ENCODE results near the gene PSEN2.

Gene PSEN2

DNA sequence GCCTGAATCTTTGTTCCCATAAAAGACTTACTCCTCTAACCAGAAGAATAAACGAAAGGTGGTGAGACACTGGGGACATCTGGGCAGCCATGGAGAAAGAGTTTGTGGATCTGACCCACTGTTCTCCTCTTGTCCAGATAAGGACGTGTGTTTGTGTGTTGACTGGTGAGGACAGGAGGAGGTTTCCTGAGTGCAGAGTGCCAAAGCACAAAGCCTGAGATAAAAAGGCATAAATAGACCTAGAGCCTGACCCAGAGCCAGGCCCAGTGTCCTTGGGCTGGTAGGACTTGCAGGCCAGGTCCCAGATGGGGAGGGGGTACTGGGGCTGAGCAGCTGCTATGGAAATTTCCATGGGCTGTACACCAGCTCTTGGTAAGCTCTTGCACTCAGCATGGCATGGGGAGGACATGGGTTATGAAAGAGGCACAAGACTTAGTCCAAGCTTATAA, 50.1 kb downstream of the PSEN2 start:
- no peak for TF ChIP-seq YY1 (IDR thresholded peaks at IDR 0.05; ENCODE audit: low read depth)
- no peak for TF ChIP-seq CREB1 (IDR thresholded peaks at IDR 0.05; ENCODE audit: low read depth)
- no peak for TF ChIP-seq CEBPB (IDR thresholded peaks at IDR 0.05)
- no peak for TF ChIP-seq TCF12 (IDR thresholded peaks at IDR 0.05; ENCODE audit: low read depth)
- TF ChIP-seq TEAD4 (IDR thresholded peaks at IDR 0.05): no peak
- no peak for TF ChIP-seq FOXM1 (IDR thresholded peaks at IDR 0.05; ENCODE audit: borderline replicate concordance, low read depth)
- no peak for TF ChIP-seq EP300 (IDR thresholded peaks at IDR 0.05; ENCODE audit: borderline replicate concordance)
- TF ChIP-seq EGR1 (IDR thresholded peaks at IDR 0.05): no peak
- no peak for TF ChIP-seq NFIC (IDR thresholded peaks at IDR 0.05)
- no peak for TF ChIP-seq TAF1 (IDR thresholded peaks at IDR 0.05; ENCODE audit: low read depth)
- TF ChIP-seq, protein P1, sequence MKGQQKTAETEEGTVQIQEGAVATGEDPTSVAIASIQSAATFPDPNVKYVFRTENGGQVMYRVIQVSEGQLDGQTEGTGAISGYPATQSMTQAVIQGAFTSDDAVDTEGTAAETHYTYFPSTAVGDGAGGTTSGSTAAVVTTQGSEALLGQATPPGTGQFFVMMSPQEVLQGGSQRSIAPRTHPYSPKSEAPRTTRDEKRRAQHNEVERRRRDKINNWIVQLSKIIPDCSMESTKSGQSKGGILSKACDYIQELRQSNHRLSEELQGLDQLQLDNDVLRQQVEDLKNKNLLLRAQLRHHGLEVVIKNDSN (IDR thresholded peaks at IDR 0.05): no peak
- TF ChIP-seq, protein P2, sequence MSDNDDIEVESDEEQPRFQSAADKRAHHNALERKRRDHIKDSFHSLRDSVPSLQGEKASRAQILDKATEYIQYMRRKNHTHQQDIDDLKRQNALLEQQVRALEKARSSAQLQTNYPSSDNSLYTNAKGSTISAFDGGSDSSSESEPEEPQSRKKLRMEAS (IDR thresholded peaks at IDR 0.05): no peak

DNA sequence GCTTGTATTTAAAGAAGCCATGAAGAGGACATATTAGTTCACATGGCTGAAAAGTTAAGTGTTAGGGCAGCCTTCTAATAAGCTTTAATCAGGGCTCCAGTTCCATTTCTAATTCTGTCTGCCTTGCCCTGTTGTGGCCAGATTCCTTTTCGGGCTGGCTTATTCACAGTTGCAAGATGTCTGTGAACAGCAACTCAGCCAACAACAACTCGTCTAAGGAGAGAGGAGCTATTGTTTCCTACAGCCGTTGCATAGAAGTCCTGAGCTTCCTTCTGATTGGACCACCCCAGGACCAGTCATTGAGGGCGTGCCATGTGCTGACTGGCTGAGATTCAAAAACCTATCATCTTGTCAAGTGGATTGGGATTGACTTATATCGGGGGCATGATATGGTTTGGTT, 51.1 kb downstream of the PSEN2 start:
- no peak for TF ChIP-seq TCF12 (IDR thresholded peaks at IDR 0.05; ENCODE audit: low read depth)
- TF ChIP-seq, protein P1 (IDR thresholded peaks at IDR 0.05): no peak
- no peak for TF ChIP-seq CREB1 (IDR thresholded peaks at IDR 0.05; ENCODE audit: low read depth)
- no peak for TF ChIP-seq EP300 (IDR thresholded peaks at IDR 0.05; ENCODE audit: borderline replicate concordance)
- TF ChIP-seq TAF1 (IDR thresholded peaks at IDR 0.05; ENCODE audit: low read depth): no peak
- TF ChIP-seq, protein P3, sequence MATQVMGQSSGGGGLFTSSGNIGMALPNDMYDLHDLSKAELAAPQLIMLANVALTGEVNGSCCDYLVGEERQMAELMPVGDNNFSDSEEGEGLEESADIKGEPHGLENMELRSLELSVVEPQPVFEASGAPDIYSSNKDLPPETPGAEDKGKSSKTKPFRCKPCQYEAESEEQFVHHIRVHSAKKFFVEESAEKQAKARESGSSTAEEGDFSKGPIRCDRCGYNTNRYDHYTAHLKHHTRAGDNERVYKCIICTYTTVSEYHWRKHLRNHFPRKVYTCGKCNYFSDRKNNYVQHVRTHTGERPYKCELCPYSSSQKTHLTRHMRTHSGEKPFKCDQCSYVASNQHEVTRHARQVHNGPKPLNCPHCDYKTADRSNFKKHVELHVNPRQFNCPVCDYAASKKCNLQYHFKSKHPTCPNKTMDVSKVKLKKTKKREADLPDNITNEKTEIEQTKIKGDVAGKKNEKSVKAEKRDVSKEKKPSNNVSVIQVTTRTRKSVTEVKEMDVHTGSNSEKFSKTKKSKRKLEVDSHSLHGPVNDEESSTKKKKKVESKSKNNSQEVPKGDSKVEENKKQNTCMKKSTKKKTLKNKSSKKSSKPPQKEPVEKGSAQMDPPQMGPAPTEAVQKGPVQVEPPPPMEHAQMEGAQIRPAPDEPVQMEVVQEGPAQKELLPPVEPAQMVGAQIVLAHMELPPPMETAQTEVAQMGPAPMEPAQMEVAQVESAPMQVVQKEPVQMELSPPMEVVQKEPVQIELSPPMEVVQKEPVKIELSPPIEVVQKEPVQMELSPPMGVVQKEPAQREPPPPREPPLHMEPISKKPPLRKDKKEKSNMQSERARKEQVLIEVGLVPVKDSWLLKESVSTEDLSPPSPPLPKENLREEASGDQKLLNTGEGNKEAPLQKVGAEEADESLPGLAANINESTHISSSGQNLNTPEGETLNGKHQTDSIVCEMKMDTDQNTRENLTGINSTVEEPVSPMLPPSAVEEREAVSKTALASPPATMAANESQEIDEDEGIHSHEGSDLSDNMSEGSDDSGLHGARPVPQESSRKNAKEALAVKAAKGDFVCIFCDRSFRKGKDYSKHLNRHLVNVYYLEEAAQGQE (IDR thresholded peaks at IDR 0.05; ENCODE audit: low read depth): no peak
- TF ChIP-seq TEAD4 (IDR thresholded peaks at IDR 0.05): no peak
- TF ChIP-seq, protein P2 (IDR thresholded peaks at IDR 0.05): no peak
- no peak for TF ChIP-seq ZBTB7A (IDR thresholded peaks at IDR 0.05; ENCODE audit: low read depth)
- no peak for TF ChIP-seq YY1 (IDR thresholded peaks at IDR 0.05; ENCODE audit: low read depth)

DNA sequence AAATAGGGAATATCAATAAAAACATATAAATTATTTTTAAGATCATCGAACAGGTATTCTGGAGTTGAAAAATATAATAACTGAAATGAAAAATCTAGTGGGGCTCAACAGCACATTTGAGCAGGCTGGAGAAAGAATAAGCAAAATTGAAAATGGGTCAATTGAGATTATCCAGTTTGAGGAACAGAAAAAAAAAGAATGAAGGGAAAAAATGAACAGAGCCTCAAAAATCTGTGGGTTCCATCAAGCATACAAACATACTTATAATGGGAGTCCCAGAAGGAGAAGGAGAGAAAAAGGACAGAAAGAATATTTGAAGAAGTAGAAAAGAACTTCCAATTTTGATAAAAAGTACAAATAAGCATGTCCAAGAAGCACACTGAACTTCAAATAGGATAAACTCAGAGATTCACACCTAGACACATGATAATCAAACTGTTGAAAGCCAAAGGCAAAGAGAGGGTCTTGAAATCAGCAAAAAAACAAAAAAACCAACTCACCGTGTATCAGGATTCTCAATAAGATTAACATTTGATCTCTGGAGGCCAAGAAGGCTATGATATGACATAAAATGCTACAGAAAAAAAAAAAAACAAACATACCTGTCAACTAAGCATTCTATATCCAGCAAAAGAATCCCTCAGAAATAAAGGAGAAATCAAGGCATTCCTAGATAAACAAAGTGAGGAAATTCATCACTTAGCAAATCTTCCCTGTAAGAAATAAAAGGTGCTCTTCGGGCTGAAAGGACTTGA, 64.2 kb downstream of the PSEN2 start:
- no peak for TF ChIP-seq EGR1 (IDR thresholded peaks at IDR 0.05)

DNA sequence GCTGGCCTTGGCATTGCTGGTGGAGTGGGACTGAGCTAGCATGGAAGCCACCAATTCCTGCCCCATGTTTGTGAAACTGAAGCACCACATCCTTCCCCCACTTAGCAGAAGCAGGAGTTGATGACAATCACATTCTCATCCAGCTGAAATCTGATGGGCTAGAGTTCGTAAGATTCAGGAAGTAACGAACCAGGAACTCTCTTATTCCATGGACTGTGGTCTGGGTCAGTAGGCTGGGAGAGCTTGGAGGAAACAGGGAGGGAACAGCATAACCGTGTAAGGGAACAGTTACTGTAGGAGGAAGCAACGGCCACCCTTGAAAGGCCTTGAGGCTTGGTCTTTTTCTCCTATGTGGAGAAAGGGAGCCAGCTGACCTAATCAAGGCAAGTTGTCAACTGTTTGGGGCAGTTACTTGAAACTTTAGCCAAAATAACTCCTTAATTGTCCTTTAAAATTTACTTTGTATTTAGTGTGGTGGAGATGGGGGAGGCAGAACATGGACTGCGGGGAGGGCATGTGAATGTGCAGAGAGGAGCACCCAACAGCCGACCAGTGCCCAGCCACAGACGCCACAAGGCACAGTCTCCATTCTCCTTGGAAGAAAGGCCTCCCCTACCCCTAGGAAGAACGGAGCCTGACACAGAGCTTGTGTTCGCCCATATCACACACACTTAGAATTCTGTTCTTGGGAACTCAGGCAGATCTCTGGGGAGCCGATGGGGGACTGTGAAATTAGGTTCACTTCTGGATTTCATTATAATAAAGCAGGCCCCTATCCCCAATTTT, 67.7 kb downstream of the PSEN2 start:
- TF ChIP-seq, protein P1 (IDR thresholded peaks at IDR 0.05): no peak
- TF ChIP-seq RAD21 (IDR thresholded peaks at IDR 0.05; ENCODE audit: low read depth): no peak
- no peak for TF ChIP-seq TEAD4 (IDR thresholded peaks at IDR 0.05)
- TF ChIP-seq FOXM1 (IDR thresholded peaks at IDR 0.05; ENCODE audit: borderline replicate concordance, low read depth): no peak
- no peak for TF ChIP-seq YY1 (IDR thresholded peaks at IDR 0.05; ENCODE audit: low read depth)
- no peak for TF ChIP-seq CEBPB (IDR thresholded peaks at IDR 0.05)
- TF ChIP-seq TCF12 (IDR thresholded peaks at IDR 0.05; ENCODE audit: low read depth): no peak
- no peak for TF ChIP-seq NFIC (IDR thresholded peaks at IDR 0.05)
- no peak for TF ChIP-seq EGR1 (IDR thresholded peaks at IDR 0.05)
- TF ChIP-seq EP300 (IDR thresholded peaks at IDR 0.05; ENCODE audit: borderline replicate concordance): no peak
- TF ChIP-seq CREB1 (IDR thresholded peaks at IDR 0.05; ENCODE audit: low read depth): no peak
- no peak for TF ChIP-seq ZBTB7A (IDR thresholded peaks at IDR 0.05; ENCODE audit: low read depth)
- TF ChIP-seq, protein P3 (IDR thresholded peaks at IDR 0.05; ENCODE audit: low read depth): no peak

DNA sequence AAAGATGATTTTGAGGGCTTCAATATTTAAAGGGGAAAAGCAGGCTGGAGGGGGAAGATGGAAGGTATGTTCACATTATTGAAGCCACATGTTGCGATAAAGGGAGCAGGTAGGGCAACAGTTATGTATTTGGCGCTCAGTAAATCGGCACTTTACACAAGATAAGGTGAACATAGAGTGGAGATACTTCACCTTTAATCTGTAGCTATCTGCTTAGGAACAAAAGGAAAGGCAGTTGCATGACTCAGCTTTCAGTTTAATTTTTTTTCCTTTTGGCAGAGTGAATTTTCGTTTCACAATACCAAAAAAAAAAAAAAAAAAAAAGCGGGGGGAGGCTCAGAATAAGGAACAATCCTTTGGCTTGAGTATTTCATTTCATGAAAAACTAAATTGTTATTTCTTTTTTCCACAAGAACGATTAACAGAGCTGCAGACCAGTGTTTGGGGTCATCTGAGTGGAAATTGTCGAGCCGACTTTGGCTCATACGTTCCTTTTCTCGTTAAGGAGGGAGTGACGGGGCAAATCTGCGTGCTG, 68.6 kb downstream of the PSEN2 start:
- TF ChIP-seq RAD21 (IDR thresholded peaks at IDR 0.05; ENCODE audit: low read depth): no peak
- TF ChIP-seq, protein P1 (IDR thresholded peaks at IDR 0.05): no peak
- TF ChIP-seq TAF1 (IDR thresholded peaks at IDR 0.05; ENCODE audit: low read depth): no peak
- no peak for TF ChIP-seq CREB1 (IDR thresholded peaks at IDR 0.05; ENCODE audit: low read depth)
- TF ChIP-seq TCF12 (IDR thresholded peaks at IDR 0.05; ENCODE audit: low read depth): 0 out of 2 replicates have a peak, but pooled peaks have one; percentile 11
- peak; percentile 49 for TF ChIP-seq CEBPB (IDR thresholded peaks at IDR 0.05)
